Neutrophil (primary cell): ENCODE measurements around the gene PTGS2.

ENCODE experiments used
- H3K27ac ChIP-seq: fragments of 200-600 bp; sonication (generic); 2 replicates; pipeline ENCODE4 v1.5.1; 2016; ENCODE audit warnings: mild to moderate bottlenecking, moderate library complexity
- H3K27me3 ChIP-seq: fragments of 200-600 bp; sonication (generic); 2 replicates; pipeline ENCODE4 v1.6.0; 2016; ENCODE audit warnings: mild to moderate bottlenecking
- H3K36me3 ChIP-seq: fragments of 200-600 bp; sonication (generic); 2 replicates; pipeline ENCODE4 v1.5.1; 2017
- H3K4me1 ChIP-seq, 2 experiments: fragments of 200-600 bp in 1 of 2; sonication (generic) in 1 of 2; 1 replicate in 1 of 2; 2 replicates in 1 of 2; pipeline versions ENCODE4 v1.5.1 to v1.6.1; 2013 to 2016; ENCODE audit warnings: low read depth in 1 of 2, low read length in 1 of 2, mild to moderate bottlenecking in 1 of 2, moderate library complexity in 1 of 2; ENCODE audit not compliant: control insufficient read depth in 1 of 2, insufficient read depth in 1 of 2
- H3K4me3 ChIP-seq, 2 experiments: fragments of 200-600 bp in 1 of 2; sonication (generic) in 1 of 2; 1 replicate in 1 of 2; 2 replicates in 1 of 2; pipeline ENCODE4 v1.5.1; 2013 to 2016; ENCODE audit warnings: low read depth in 1 of 2, low read length in 1 of 2, mild to moderate bottlenecking in 1 of 2, moderate library complexity in 1 of 2
- H3K9me3 ChIP-seq: fragments of 200-600 bp; sonication (generic); 2 replicates; pipeline ENCODE4 v1.5.1; 2016
- TF ChIP-seq, protein P1 (sequence below): fragments of 200-600 bp; sonication (generic); IDR thresholded peaks from 2 replicates; pipeline ENCODE4 v1.5.1; 2016; ENCODE audit warnings: antibody characterized with exemption

Gene PTGS2

DNA sequence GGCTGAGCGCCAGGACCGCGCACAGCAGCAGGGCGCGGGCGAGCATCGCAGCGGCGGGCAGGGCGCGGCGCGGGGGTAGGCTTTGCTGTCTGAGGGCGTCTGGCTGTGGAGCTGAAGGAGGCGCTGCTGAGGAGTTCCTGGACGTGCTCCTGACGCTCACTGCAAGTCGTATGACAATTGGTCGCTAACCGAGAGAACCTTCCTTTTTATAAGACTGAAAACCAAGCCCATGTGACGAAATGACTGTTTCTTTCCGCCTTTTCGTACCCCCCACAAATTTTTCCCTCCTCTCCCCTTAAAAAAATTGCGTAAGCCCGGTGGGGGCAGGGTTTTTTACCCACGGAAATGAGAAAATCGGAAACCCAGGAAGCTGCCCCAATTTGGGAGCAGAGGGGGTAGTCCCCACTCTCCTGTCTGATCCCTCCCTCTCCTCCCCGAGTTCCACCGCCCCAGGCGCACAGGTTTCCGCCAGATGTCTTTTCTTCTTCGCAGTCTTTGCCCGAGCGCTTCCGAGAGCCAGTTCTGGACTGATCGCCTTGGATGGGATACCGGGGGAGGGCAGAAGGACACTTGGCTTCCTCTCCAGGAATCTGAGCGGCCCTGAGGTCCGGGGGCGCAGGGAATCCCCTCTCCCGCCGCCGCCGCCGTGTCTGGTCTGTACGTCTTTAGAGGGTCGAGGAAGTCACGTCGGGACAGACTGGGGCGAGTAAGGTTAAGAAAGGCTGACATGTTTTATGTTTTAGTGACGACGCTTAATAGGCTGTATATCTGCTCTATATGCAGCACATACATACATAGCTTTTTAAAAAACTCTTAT lies at the start of gene PTGS2:
Gene PTGS2 (minus strand): TSS at position 179 of the 817 bp plus-strand sequence. CDS start 133 bp downstream, at position 46.
- no peaks in the 10 kb centered on the region for H3K27me3 ChIP-seq
- H3K4me1 ChIP-seq, result peaks cover 45 to 55% of the 10 kb centered on the region in 2 experiments
- H3K9me3 ChIP-seq, result no peaks in the 10 kb centered on the region
- H3K36me3 ChIP-seq, result peaks cover 40% of the 10 kb centered on the region
- peak within 1 kb of the TSS; percentile 96 for H3K27ac ChIP-seq
- TF ChIP-seq, protein P1, sequence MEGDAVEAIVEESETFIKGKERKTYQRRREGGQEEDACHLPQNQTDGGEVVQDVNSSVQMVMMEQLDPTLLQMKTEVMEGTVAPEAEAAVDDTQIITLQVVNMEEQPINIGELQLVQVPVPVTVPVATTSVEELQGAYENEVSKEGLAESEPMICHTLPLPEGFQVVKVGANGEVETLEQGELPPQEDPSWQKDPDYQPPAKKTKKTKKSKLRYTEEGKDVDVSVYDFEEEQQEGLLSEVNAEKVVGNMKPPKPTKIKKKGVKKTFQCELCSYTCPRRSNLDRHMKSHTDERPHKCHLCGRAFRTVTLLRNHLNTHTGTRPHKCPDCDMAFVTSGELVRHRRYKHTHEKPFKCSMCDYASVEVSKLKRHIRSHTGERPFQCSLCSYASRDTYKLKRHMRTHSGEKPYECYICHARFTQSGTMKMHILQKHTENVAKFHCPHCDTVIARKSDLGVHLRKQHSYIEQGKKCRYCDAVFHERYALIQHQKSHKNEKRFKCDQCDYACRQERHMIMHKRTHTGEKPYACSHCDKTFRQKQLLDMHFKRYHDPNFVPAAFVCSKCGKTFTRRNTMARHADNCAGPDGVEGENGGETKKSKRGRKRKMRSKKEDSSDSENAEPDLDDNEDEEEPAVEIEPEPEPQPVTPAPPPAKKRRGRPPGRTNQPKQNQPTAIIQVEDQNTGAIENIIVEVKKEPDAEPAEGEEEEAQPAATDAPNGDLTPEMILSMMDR, result peak; percentile 79
- peak within 1 kb of the TSS; percentile 87 to 89 for H3K4me3 ChIP-seq

DNA sequence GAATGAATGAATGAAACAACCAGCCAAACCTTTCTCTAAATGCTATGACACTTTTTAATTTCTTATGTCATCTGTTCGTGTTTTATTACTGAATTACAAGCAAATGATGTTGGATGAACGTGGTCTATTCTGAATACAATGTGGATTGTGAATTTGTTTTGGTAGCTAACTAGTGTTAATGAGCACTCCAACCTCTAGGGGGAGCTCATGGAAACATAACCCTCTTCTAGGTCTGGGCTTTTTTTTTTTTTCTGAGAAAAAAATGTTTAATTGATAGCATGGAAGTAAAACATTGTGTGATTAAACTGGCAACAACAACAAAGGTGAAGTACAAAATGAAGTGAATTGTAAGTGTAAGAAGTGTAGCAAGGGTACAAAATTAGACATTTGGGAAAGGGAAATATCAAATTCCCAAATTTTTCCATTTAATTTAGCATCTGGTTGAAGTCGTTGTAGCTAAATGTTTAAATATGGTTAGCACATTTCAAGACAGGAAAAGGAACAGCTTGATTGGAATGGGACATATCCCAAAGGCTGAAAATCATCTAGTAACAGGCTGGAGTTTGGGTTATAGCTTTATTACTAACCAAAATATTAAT lies 42.6 kb upstream of the PTGS2 start:
- H3K9me3 ChIP-seq, result no peaks in the 10 kb centered on the region

DNA sequence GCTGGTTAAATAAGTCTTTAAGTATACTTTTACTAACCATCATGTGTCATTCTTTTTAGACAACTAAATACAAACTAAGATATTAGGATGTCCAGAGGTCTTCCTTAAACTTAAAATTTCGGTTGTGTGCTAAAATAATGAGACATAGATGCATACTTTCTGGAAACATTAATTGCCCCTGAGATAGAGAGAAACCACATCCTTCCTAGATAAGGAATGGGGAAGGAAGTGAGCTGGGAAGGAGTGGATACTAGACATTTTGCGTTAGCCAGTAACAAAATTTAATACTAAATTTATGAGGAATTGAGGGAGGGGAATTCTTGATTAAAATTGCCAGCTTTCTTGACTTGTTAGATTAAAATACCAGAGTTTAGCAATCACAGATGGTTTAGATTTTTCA lies 37.1 kb upstream of the PTGS2 start:
- H3K9me3 ChIP-seq, result no peaks in the 10 kb centered on the region
- no peaks in the 10 kb centered on the region for H3K27me3 ChIP-seq
- H3K4me3 ChIP-seq, result no peak overlapping the region
- TF ChIP-seq, protein P1, result no peak
- no peaks in the 10 kb centered on the region for H3K4me1 ChIP-seq
- no peaks in the 10 kb centered on the region for H3K36me3 ChIP-seq
- no peak overlapping the region for H3K27ac ChIP-seq

More for the DNA sequence above, 42.6 kb upstream of the PTGS2 start:
- H3K4me3 ChIP-seq, result no peak overlapping the region
- H3K27me3 ChIP-seq, result no peaks in the 10 kb centered on the region
- no peaks in the 10 kb centered on the region for H3K36me3 ChIP-seq
- H3K4me1 ChIP-seq, result no peaks in the 10 kb centered on the region
- TF ChIP-seq, protein P1, result peak; percentile 71
- H3K27ac ChIP-seq, result no peak overlapping the region

- Histone ChIP-seq H3K4me3 (no peak overlapping the region), H3K9me3 (no peaks in the 10 kb centered on the region), H3K27me3 (no peaks in the 10 kb centered on the region), H3K4me1 (no peaks in the 10 kb centered on the region), H3K27ac (no peak overlapping the region), H3K36me3 (no peaks in the 10 kb centered on the region)
- TF ChIP-seq, protein P1, result no peak
Measured at GRCh38 chr1:186715887-186716809, 35.9 kb upstream of the PTGS2 start.

DNA sequence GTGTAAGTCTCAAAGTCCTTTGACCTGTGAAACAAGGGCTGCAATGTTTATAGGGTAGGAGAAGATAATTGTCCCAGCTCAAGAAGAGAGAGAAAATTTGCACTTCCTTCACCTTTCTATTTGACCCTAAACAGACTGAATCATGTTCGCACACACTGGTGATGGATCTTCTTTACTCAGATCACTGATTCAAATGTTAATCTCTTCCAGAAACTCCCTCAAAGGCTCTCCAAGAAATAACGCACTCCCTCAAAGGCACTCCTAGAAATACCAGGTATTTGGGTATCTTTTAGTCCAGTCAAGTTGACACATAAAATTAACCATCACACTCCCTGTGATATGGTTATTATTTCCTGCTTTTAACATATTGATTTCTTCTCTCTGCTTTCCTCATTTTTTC lies 30.5 kb upstream of the PTGS2 start:
- TF ChIP-seq, protein P1, result no peak
- Histone ChIP-seq H3K27me3 (no peaks in the 10 kb centered on the region), H3K4me3 (no peak overlapping the region), H3K36me3 (no peaks in the 10 kb centered on the region), H3K4me1 (no peaks in the 10 kb centered on the region), H3K9me3 (no peaks in the 10 kb centered on the region), H3K27ac (no peak overlapping the region)
